ENCODE data around the gene PON2. TPM values are rescaled to one million over a fixed set of nuclear protein-coding genes. Genes with fewer than 3 reads are reported as not detected.
A peak's percentile ranks its signal among the peaks of the same experiment; 100 is the strongest.

Gene PON2
- total and polyA plus RNA-seq, 2 of the 13 experiments (the other 11 are each of a cell fraction or from before 2014, with no cell fraction given) = 202 to 217 TPM

DNA sequence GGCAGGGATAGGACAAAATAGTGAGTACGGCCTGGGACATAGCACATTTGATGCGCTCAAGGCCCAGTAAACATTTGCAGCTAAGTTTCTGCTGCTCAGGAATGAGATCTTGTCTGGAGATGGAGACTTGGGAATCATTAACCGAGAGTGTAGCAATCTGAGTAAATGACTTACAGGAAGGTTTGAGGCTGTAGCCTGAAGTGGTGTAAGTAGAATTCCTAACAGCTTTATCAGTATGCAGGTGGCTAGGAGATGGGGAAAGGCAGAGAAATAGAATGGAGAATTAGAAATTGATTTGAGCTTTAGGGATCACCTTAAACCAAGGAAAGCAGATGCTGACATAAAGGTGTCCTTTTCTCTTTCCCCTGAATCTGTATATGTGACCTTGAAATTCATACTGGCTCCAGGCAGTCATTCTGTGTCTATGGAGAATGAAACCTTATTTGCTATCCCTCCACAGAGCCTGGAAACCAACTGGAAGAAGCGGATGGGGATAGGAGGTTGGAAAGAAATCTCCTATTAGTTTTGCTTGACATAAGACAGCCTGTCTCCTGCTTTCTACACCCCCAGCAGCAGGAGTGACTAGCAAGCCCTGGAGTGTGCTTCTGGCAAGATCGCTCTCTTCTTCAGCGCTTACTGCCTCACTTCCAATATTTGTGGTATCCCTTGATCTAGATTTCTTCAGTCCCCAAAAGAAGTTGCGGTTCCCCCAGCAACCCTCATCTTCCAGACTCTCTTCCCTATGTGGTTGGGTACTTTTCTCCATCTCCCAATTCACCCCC is 6.4 kb upstream of the PON2 start (continued):
- 0 out of 2 replicates have a peak, but pooled peaks have one; percentile 9 for TF ChIP-seq RELA (CRISPR knock-in tag; IDR thresholded peaks at IDR 0.05)
- TF ChIP-seq DPF2 (CRISPR knock-in tag; IDR thresholded peaks at IDR 0.05; ENCODE audit: borderline replicate concordance, low read depth) = 0 out of 2 replicates have a peak, but pooled peaks have one; percentile 34
- peak; percentile 21; the same call in 1 of the 2 replicates for TF ChIP-seq ZNF644 (CRISPR knock-in tag; IDR thresholded peaks at IDR 0.05; ENCODE audit: low read depth)
- no peak for TF ChIP-seq SALL2 (CRISPR knock-in tag; IDR thresholded peaks at IDR 0.05)
- TF ChIP-seq ZNF326 (CRISPR knock-in tag; IDR thresholded peaks at IDR 0.05; ENCODE audit: borderline replicate concordance) = no peak
- TF ChIP-seq ZFX (CRISPR knock-in tag; IDR thresholded peaks at IDR 0.05; ENCODE audit: low read depth) = 0 out of 2 replicates have a peak, but pooled peaks have one; percentile 48
- TF ChIP-seq, protein P1, sequence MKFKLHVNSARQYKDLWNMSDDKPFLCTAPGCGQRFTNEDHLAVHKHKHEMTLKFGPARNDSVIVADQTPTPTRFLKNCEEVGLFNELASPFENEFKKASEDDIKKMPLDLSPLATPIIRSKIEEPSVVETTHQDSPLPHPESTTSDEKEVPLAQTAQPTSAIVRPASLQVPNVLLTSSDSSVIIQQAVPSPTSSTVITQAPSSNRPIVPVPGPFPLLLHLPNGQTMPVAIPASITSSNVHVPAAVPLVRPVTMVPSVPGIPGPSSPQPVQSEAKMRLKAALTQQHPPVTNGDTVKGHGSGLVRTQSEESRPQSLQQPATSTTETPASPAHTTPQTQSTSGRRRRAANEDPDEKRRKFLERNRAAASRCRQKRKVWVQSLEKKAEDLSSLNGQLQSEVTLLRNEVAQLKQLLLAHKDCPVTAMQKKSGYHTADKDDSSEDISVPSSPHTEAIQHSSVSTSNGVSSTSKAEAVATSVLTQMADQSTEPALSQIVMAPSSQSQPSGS (CRISPR knock-in tag; IDR thresholded peaks at IDR 0.05) = no peak
- TF ChIP-seq, protein P2, sequence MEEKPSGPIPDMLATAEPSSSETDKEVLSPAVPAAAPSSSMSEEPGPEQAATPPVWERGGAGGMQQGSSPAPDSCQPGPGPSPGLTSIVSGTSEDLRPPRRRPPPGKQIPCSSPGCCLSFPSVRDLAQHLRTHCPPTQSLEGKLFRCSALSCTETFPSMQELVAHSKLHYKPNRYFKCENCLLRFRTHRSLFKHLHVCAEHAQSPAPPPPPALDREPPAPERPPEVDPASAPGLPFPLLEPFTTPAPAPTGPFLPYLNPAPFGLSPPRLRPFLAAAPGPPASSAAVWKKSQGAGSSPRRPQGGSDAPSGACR (CRISPR knock-in tag; IDR thresholded peaks at IDR 0.05) = peak; percentile 52; the same call in 1 of the 2 replicates
- TF ChIP-seq POLR2G (IDR thresholded peaks at IDR 0.05; ENCODE audit: low read depth, low read length) = peak; percentile 80
- TF ChIP-seq TSC22D2 (CRISPR knock-in tag; IDR thresholded peaks at IDR 0.05; ENCODE audit: borderline replicate concordance) = 0 out of 2 replicates have a peak, but pooled peaks have one; percentile 26
- no peak for TF ChIP-seq DDIT3 (CRISPR knock-in tag; IDR thresholded peaks at IDR 0.05)
- TF ChIP-seq PAX8 (CRISPR knock-in tag; IDR thresholded peaks at IDR 0.05; ENCODE audit: borderline replicate concordance) = no peak
- TF ChIP-seq FOXO1 (CRISPR knock-in tag; IDR thresholded peaks at IDR 0.05) = peak; percentile 66
- peak; percentile 43; the same call in 1 of the 2 replicates for TF ChIP-seq THRA (CRISPR knock-in tag; IDR thresholded peaks at IDR 0.05; ENCODE audit: borderline replicate concordance)
- TF ChIP-seq, protein P3, sequence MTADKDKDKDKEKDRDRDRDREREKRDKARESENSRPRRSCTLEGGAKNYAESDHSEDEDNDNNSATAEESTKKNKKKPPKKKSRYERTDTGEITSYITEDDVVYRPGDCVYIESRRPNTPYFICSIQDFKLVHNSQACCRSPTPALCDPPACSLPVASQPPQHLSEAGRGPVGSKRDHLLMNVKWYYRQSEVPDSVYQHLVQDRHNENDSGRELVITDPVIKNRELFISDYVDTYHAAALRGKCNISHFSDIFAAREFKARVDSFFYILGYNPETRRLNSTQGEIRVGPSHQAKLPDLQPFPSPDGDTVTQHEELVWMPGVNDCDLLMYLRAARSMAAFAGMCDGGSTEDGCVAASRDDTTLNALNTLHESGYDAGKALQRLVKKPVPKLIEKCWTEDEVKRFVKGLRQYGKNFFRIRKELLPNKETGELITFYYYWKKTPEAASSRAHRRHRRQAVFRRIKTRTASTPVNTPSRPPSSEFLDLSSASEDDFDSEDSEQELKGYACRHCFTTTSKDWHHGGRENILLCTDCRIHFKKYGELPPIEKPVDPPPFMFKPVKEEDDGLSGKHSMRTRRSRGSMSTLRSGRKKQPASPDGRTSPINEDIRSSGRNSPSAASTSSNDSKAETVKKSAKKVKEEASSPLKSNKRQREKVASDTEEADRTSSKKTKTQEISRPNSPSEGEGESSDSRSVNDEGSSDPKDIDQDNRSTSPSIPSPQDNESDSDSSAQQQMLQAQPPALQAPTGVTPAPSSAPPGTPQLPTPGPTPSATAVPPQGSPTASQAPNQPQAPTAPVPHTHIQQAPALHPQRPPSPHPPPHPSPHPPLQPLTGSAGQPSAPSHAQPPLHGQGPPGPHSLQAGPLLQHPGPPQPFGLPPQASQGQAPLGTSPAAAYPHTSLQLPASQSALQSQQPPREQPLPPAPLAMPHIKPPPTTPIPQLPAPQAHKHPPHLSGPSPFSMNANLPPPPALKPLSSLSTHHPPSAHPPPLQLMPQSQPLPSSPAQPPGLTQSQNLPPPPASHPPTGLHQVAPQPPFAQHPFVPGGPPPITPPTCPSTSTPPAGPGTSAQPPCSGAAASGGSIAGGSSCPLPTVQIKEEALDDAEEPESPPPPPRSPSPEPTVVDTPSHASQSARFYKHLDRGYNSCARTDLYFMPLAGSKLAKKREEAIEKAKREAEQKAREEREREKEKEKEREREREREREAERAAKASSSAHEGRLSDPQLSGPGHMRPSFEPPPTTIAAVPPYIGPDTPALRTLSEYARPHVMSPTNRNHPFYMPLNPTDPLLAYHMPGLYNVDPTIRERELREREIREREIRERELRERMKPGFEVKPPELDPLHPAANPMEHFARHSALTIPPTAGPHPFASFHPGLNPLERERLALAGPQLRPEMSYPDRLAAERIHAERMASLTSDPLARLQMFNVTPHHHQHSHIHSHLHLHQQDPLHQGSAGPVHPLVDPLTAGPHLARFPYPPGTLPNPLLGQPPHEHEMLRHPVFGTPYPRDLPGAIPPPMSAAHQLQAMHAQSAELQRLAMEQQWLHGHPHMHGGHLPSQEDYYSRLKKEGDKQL (CRISPR knock-in tag; IDR thresholded peaks at IDR 0.05; ENCODE audit: low read depth) = no peak
- TF ChIP-seq ETV5 (CRISPR knock-in tag; IDR thresholded peaks at IDR 0.05; ENCODE audit: borderline replicate concordance) = 0 out of 2 replicates have a peak, but pooled peaks have one; percentile 27

Data from HepG2 (cell line).